Measurements from ENCODE around the gene ZNF480.

DNA sequence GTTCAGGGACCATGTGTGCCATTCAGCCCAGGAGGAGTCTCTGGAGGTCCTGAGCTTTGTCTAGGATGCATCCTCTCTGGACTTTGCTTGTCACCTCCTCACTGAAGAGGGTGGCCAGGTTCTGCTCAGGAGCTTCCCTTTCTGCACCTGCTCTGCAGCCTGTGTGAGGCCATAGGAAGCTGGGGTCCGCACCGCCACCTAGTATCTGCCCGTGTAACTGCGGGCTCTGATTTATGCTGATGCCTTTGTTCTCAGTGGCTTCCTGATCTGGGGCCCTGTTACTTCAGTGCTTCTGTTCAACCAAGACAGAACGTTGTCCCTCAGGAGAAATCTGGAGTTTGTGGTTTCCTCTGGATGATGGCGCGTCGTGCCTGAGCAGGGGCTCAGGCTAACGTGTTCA is 54.5 kb downstream of the ZNF480 start:
- no peak for TF ChIP-seq POLR2AphosphoS5 (IDR thresholded peaks at IDR 0.05; ENCODE audit: low read depth)
- TF ChIP-seq, protein P1, sequence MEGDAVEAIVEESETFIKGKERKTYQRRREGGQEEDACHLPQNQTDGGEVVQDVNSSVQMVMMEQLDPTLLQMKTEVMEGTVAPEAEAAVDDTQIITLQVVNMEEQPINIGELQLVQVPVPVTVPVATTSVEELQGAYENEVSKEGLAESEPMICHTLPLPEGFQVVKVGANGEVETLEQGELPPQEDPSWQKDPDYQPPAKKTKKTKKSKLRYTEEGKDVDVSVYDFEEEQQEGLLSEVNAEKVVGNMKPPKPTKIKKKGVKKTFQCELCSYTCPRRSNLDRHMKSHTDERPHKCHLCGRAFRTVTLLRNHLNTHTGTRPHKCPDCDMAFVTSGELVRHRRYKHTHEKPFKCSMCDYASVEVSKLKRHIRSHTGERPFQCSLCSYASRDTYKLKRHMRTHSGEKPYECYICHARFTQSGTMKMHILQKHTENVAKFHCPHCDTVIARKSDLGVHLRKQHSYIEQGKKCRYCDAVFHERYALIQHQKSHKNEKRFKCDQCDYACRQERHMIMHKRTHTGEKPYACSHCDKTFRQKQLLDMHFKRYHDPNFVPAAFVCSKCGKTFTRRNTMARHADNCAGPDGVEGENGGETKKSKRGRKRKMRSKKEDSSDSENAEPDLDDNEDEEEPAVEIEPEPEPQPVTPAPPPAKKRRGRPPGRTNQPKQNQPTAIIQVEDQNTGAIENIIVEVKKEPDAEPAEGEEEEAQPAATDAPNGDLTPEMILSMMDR (IDR thresholded peaks at IDR 0.05; ENCODE audit: insufficient read depth, low read length) = no peak
- TF ChIP-seq, protein P2, sequence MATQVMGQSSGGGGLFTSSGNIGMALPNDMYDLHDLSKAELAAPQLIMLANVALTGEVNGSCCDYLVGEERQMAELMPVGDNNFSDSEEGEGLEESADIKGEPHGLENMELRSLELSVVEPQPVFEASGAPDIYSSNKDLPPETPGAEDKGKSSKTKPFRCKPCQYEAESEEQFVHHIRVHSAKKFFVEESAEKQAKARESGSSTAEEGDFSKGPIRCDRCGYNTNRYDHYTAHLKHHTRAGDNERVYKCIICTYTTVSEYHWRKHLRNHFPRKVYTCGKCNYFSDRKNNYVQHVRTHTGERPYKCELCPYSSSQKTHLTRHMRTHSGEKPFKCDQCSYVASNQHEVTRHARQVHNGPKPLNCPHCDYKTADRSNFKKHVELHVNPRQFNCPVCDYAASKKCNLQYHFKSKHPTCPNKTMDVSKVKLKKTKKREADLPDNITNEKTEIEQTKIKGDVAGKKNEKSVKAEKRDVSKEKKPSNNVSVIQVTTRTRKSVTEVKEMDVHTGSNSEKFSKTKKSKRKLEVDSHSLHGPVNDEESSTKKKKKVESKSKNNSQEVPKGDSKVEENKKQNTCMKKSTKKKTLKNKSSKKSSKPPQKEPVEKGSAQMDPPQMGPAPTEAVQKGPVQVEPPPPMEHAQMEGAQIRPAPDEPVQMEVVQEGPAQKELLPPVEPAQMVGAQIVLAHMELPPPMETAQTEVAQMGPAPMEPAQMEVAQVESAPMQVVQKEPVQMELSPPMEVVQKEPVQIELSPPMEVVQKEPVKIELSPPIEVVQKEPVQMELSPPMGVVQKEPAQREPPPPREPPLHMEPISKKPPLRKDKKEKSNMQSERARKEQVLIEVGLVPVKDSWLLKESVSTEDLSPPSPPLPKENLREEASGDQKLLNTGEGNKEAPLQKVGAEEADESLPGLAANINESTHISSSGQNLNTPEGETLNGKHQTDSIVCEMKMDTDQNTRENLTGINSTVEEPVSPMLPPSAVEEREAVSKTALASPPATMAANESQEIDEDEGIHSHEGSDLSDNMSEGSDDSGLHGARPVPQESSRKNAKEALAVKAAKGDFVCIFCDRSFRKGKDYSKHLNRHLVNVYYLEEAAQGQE (IDR thresholded peaks at IDR 0.05; ENCODE audit: insufficient replicate concordance, low read depth) = no peak
